ENCODE data around the gene RAB44. TPM values are rescaled to one million over a fixed set of nuclear protein-coding genes. Genes with fewer than 3 reads are reported as not detected.

The RAB44 gene
- total RNA-seq, 1 experiment from 2014 or later = not detected

- no peak for DNase-seq
- Histone ChIP-seq H3K79me2 (ENCODE audit: insufficient read depth, low read length) (no peaks in the 10 kb centered on the region), H3K27me3 (ENCODE audit: insufficient read depth, low read length) (no peaks in the 10 kb centered on the region; the same call in 1 of the 2 replicates), H2BK120ac (ENCODE audit: low read depth, low read length, poor library complexity, severe bottlenecking) (no peak overlapping the region), H3K23ac (ENCODE audit: insufficient read length, low read depth, low read length) (no peak overlapping the region), H4K20me1 (ENCODE audit: control insufficient read depth, insufficient read depth, insufficient read length) (no peaks in the 10 kb centered on the region), H3K9ac (ENCODE audit: extremely low read depth, insufficient read length, low read length) (no peak overlapping the region), H3K79me1 (ENCODE audit: insufficient read depth, low read depth, low read length, poor library complexity, severe bottlenecking) (no peaks in the 10 kb centered on the region), H3K14ac (ENCODE audit: insufficient read depth, low read length) (no peak overlapping the region), H3K4me1 (ENCODE audit: insufficient read depth, low read length) (peaks cover 6% of the 10 kb centered on the region; the same call in 1 of the 2 replicates), H2BK5ac (ENCODE audit: insufficient read length, low read length) (no peak overlapping the region), H3K18ac (ENCODE audit: insufficient read length, low read depth, low read length) (no peak overlapping the region), H4K91ac (ENCODE audit: insufficient read length, low read depth, low read length) (no peak overlapping the region), H2BK12ac (ENCODE audit: insufficient read length, low read depth, low read length) (no peak overlapping the region), H3K4ac (ENCODE audit: low read depth, low read length) (no peak overlapping the region), H2BK20ac (ENCODE audit: low read depth, low read length, poor library complexity, severe bottlenecking) (no peak overlapping the region), H2AFZ (ENCODE audit: low read length) (no peak overlapping the region), H3K27ac (ENCODE audit: insufficient read length, low read depth, low read length) (no peak overlapping the region), H2AK5ac (ENCODE audit: insufficient read length, low read length) (no peak overlapping the region), H3K23me2 (ENCODE audit: insufficient read length, low read depth, low read length, poor library complexity, severe bottlenecking) (peaks cover 4% of the 10 kb centered on the region), H4K5ac (ENCODE audit: insufficient read length, low read depth, low read length) (no peak overlapping the region), H3K56ac (ENCODE audit: insufficient read length, low read depth, low read length) (no peak overlapping the region), H4K8ac (replicated peaks; ENCODE audit: insufficient read length, low read depth, low read length) (no peak overlapping the region), H3K9me3 (ENCODE audit: control insufficient read depth, low read depth, low read length) (no peaks in the 10 kb centered on the region), H2BK15ac (ENCODE audit: low read depth, low read length) (no peak overlapping the region), H3T11ph (ENCODE audit: low read length) (no peak overlapping the region), H3K4me2 (ENCODE audit: insufficient read depth, insufficient read length, low read length) (no peak overlapping the region)
- TF ChIP-seq CTCF (conservative IDR thresholded peaks at IDR 0.05) = no peak
- Mint-ChIP-seq H3K9me3 (no peaks in the 10 kb centered on the region), H3K4me1 (peaks cover 38 to 45% of the 10 kb centered on the region in 2 experiments), H3K27ac (no peak overlapping the region; a peak in 1 of 7 replicates), H3K4me3 (no peak overlapping the region), H3K27me3 (ENCODE audit: low read depth) (peaks cover 10% of the 10 kb centered on the region), H3K36me3 (ENCODE audit: insufficient read depth in 1 of 3, low read depth in 3 of 3) (no peaks in the 10 kb centered on the region)
- no CpG with 5 or more reads among the region's 10 CpGs for WGBS (ENCODE audit: extremely low coverage, insufficient read length, low lambda C conversion rate)
Observed at GRCh38 chr6:36673882-36674281, 23.7 kb upstream of the RAB44 start.
